HepG2 (cell line): ENCODE data around the gene DTNA. TPM values are rescaled to one million over a fixed set of nuclear protein-coding genes. Genes with fewer than 3 reads are reported as not detected.

Experiments
- ATAC-seq: fragments of 200-7000 bp; cut with Tn5 transposase; 3 replicates; pipeline ENCODE4 v1.9.1; 2020; ENCODE audit warnings: mild to moderate bottlenecking, moderate library complexity
- BruUV-seq: library from RNA; stranded (reverse); fragments of 400-500 nt; replicated peaks from 2 replicates; lab custom pipeline; 2021; lab: Mats Ljungman, UMichigan
- CTCF ChIA-PET: fragments of 300-600 bp; formaldehyde crosslinking; extraction: SDS; loops from one replicate; lab custom pipeline; 2021; ENCODE audit warnings: low total read pairs, inconsistent platforms, low intra/inter-chr PET ratio; lab: Yijun Ruan, JAX
- POLR2A ChIA-PET: fragments of 350-600 bp; sonication (Branson Sonifier 250); formaldehyde crosslinking; loops from one replicate; lab custom pipeline; 2020; ENCODE audit warnings: antibody characterized with exemption, inconsistent platforms; lab: Yijun Ruan, JAX
- DNase-seq: peaks from one replicate; pipeline ENCODE4 v3.0.0-alpha.2; 2015; ENCODE audit warnings: low spot score
- FAIRE-seq: peaks from 3 replicates; lab custom pipeline; 2011; peaks lifted over from hg19 to GRCh38; lab: Jason Lieb, UNC
- H2AFZ ChIP-seq: one replicate; pipeline ENCODE4 v1.6.1; 2011; ENCODE audit warnings: low read length, inconsistent platforms
- H3K27ac ChIP-seq: fragments of 300-600 bp; 3 replicates; pipeline ENCODE4 v1.8.0; 2011; ENCODE audit warnings: mixed run types, mild to moderate bottlenecking, mixed read lengths, low read length, inconsistent platforms; ENCODE audit not compliant: insufficient read depth; ENCODE audit errors: extremely low read length
- H3K27me3 ChIP-seq, 2 experiments: fragments of 200-600 bp in 1 of 2; 2 replicates in 1 of 2; 3 replicates in 1 of 2; pipeline versions ENCODE4 v1.6.0 to v1.8.0; 2011; ENCODE audit warnings: low read length in 2 of 2, mild to moderate bottlenecking in 2 of 2, moderate library complexity in 2 of 2, inconsistent platforms in 1 of 2; ENCODE audit not compliant: insufficient read depth in 2 of 2, control insufficient read depth in 1 of 2
- H3K36me3 ChIP-seq, 2 experiments: fragments of 200-600 bp in 1 of 2; replicated peaks in 1 of 2; 2 replicates in 1 of 2; 3 replicates in 1 of 2; pipeline versions ENCODE4 v1.5.1 to v1.8.0; 2011; ENCODE audit warnings: low read length in 2 of 2, inconsistent platforms in 1 of 2; ENCODE audit not compliant: insufficient read depth in 2 of 2, control insufficient read depth in 1 of 2
- H3K4me1 ChIP-seq: 2 replicates; pipeline ENCODE4 v1.5.1; 2012; ENCODE audit warnings: low read length, inconsistent platforms; ENCODE audit not compliant: insufficient read depth
- H3K4me2 ChIP-seq: 2 replicates; pipeline ENCODE4 v1.6.0; 2011; ENCODE audit warnings: low read depth, low read length, inconsistent platforms
- H3K4me3 ChIP-seq, 3 experiments: fragments of 200-600 bp in 1 of 3; sonication (generic), shearing (Covaris generic) in 1 of 3; replicated peaks in 1 of 3; 2 replicates each; pipeline ENCODE4 v1.5.1; 2011 to 2016; ENCODE audit warnings: low read length in 3 of 3, inconsistent platforms in 2 of 3, low read depth in 2 of 3, mild to moderate bottlenecking in 2 of 3, control low read depth in 1 of 3, mixed read lengths in 1 of 3; ENCODE audit not compliant: insufficient read depth in 1 of 3
- H3K79me2 ChIP-seq: one replicate; pipeline ENCODE4 v1.6.1; 2011; ENCODE audit warnings: low read length, inconsistent platforms; ENCODE audit not compliant: insufficient read depth
- H3K9ac ChIP-seq: 2 replicates; pipeline ENCODE4 v1.6.0; 2011; ENCODE audit warnings: mild to moderate bottlenecking, low read depth, low read length, inconsistent platforms; ENCODE audit not compliant: insufficient read depth
- H3K9me3 ChIP-seq: 2 replicates; pipeline ENCODE4 v1.5.1; 2012; ENCODE audit warnings: mild to moderate bottlenecking, low read length
- H4K20me1 ChIP-seq: 2 replicates; pipeline ENCODE4 v1.6.0; 2011; ENCODE audit warnings: inconsistent platforms, mild to moderate bottlenecking, low read length, moderate library complexity; ENCODE audit not compliant: insufficient read depth
- ATF3 ChIP-seq: sonication (generic); formaldehyde crosslinking; IDR thresholded peaks from 2 replicates; pipeline ENCODE4 v1.4.0; 2020; ENCODE audit warnings: missing genetic modification reagents
- MED13 ChIP-seq: sonication (generic); formaldehyde crosslinking; IDR thresholded peaks from 2 replicates; pipeline ENCODE4 v1.5.0; 2020; ENCODE audit warnings: missing genetic modification reagents
- MZF1 ChIP-seq: sonication (generic); formaldehyde crosslinking; IDR thresholded peaks from 2 replicates; pipeline ENCODE4 v1.8.1; 2023; ENCODE audit warnings: mild to moderate bottlenecking, missing genetic modification reagents, borderline replicate concordance
- NRL ChIP-seq: sonication (generic); formaldehyde crosslinking; IDR thresholded peaks from 2 replicates; pipeline ENCODE4 v1.5.0; 2020; ENCODE audit warnings: missing genetic modification reagents, mild to moderate bottlenecking, moderate library complexity, borderline replicate concordance
- ZBTB25 ChIP-seq: IDR thresholded peaks from 2 replicates; pipeline ENCODE4 v1.6.1; 2018; ENCODE audit warnings: missing genetic modification reagents
- ZKSCAN8 ChIP-seq: IDR thresholded peaks from 2 replicates; pipeline ENCODE4 v1.6.1; 2016; ENCODE audit warnings: borderline replicate concordance, missing genetic modification reagents, missing compliant biosample characterization
- in situ Hi-C: cut with HindIII; loops from 2 replicates; pipeline ENCODE4 v1.10.0; 2017; ENCODE audit warnings: low pct_unique_long_range_greater_than_20kb; ENCODE audit not compliant: extremely low pct_ligation_motif_present
- intact Hi-C: fragments of 100-400 bp; cut with micrococcal nuclease; formaldehyde crosslinking; loops from one replicate; pipeline ENCODE4 v1.10.0; 2022; ENCODE audit not compliant: unreplicated experiment
- polyA plus RNA-seq, 8 experiments: library from polyadenylated mRNA; depleted of rRNA in 3 of 8; stranded (reverse) in 7 of 8; unstranded in 1 of 8; fragments of >200 nt; fragmentation: Illumina TruSeq in 4 of 8; extraction: Trizol in 4 of 8; gene quantifications; 2 replicates each; pipeline versions ENCODE4 v1.2.1 to v1.2.3, GENCODE V29; 2011 to 2016; ENCODE audit warnings: low read depth in 4 of 8, missing spikeins in 1 of 8, mixed read lengths in 1 of 8; ENCODE audit not compliant: insufficient read depth in 1 of 8
- total RNA-seq, 5 experiments: library from RNA; depleted of rRNA; stranded (reverse); fragments of >200 nt; fragmentation: Illumina TruSeq; extraction: Trizol; gene quantifications; 2 replicates each; pipeline ENCODE4 v1.2.3, GENCODE V29; 2016; ENCODE audit warnings: low read depth in 1 of 5
- TF ChIP-seq, protein P1 (sequence below): sonication (generic); formaldehyde crosslinking; IDR thresholded peaks from 2 replicates; pipeline ENCODE4 v1.4.0; 2020; ENCODE audit warnings: missing genetic modification reagents

Gene DTNA
- total and polyA plus RNA-seq, 2 of the 13 experiments (the other 11 are each of a cell fraction or from before 2014, with no cell fraction given), result 8.5 to 29.0 TPM

GRCh38 chr18:34847408-34847807 lies 137.3 kb downstream of the DTNA start:
- BruUV-seq, result no TSS peak
- no peak overlapping the region for H3K4me2 ChIP-seq
- no peaks in the 10 kb centered on the region for H3K4me1 ChIP-seq
- H3K36me3 ChIP-seq, result no peaks in the 10 kb centered on the region
- DNase-seq, result no peak
- no peaks in the 10 kb centered on the region for H3K27me3 ChIP-seq
- ChIA-PET POLR2A (no interaction called here), CTCF (no interaction called here)
- intact Hi-C loops (no loop called here), in situ Hi-C loops (no loop called here)
- H3K79me2 ChIP-seq, result no peaks in the 10 kb centered on the region
- no peak overlapping the region for H3K27ac ChIP-seq
- no peak overlapping the region for H2AFZ ChIP-seq
- no peak overlapping the region for H3K4me3 ChIP-seq
- no peaks in the 10 kb centered on the region for H4K20me1 ChIP-seq
- H3K9ac ChIP-seq, result no peak overlapping the region
- no peak for TF ChIP-seq NRL (CRISPR knock-in tag)
- TF ChIP-seq ZKSCAN8, result no peak
- TF ChIP-seq, protein P1, sequence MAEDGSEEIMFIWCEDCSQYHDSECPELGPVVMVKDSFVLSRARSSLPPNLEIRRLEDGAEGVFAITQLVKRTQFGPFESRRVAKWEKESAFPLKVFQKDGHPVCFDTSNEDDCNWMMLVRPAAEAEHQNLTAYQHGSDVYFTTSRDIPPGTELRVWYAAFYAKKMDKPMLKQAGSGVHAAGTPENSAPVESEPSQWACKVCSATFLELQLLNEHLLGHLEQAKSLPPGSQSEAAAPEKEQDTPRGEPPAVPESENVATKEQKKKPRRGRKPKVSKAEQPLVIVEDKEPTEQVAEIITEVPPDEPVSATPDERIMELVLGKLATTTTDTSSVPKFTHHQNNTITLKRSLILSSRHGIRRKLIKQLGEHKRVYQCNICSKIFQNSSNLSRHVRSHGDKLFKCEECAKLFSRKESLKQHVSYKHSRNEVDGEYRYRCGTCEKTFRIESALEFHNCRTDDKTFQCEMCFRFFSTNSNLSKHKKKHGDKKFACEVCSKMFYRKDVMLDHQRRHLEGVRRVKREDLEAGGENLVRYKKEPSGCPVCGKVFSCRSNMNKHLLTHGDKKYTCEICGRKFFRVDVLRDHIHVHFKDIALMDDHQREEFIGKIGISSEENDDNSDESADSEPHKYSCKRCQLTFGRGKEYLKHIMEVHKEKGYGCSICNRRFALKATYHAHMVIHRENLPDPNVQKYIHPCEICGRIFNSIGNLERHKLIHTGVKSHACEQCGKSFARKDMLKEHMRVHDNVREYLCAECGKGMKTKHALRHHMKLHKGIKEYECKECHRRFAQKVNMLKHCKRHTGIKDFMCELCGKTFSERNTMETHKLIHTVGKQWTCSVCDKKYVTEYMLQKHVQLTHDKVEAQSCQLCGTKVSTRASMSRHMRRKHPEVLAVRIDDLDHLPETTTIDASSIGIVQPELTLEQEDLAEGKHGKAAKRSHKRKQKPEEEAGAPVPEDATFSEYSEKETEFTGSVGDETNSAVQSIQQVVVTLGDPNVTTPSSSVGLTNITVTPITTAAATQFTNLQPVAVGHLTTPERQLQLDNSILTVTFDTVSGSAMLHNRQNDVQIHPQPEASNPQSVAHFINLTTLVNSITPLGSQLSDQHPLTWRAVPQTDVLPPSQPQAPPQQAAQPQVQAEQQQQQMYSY (CRISPR knock-in tag), result no peak
- TF ChIP-seq MED13 (CRISPR knock-in tag), result no peak
- no peak for TF ChIP-seq ATF3 (CRISPR knock-in tag)
- no peak for TF ChIP-seq MZF1 (CRISPR knock-in tag)
- TF ChIP-seq ZBTB25 (CRISPR knock-in tag), result no peak
- H3K9me3 ChIP-seq, result no peaks in the 10 kb centered on the region
- ATAC-seq, result no peak
- no peak for FAIRE-seq
